Measurements from ENCODE around the gene KRT4. TPM values are rescaled to one million over a fixed set of nuclear protein-coding genes. Genes with fewer than 3 reads are reported as not detected.

The KRT4 gene
- polyA plus RNA-seq, 3 donors, result not detected

DNA sequence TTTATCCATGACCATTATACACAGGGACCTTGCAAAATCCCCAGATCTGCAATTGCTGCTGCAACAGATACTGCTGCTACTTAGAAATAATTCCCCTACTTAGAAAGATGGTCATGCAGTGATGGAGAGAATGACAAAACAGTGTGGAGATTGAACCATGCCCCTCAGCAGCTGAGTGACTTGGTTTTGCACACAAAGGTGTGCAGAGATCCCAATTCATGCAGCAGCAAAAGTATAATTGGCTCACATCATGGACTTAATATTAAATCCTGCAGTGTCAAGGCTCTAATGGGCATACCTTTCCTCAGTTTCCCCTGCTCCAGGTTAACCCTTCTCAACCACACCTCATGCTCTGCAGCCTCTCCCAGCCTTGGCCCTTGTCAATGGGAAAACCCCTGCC, 37.9 kb upstream of the KRT4 start:
- no peaks in the 10 kb centered on the region for H3K36me3 ChIP-seq (replicated peaks in 1 of 2; ENCODE audit: control insufficient read depth in 1 of 2, insufficient read depth in 2 of 2, low read length in 2 of 2)
- H3K9ac ChIP-seq (ENCODE audit: insufficient read depth, low read length, poor library complexity, severe bottlenecking), result no peak overlapping the region
- no peak overlapping the region for H3K4me3 ChIP-seq (replicated peaks in 1 of 3; ENCODE audit: low read depth in 2 of 3, low read length in 3 of 3)
- no peaks in the 10 kb centered on the region for H3K9me3 ChIP-seq (replicated peaks in 1 of 2; ENCODE audit: control insufficient read depth in 1 of 2, insufficient read depth in 1 of 2, low read length in 2 of 2)
- no peak overlapping the region for H3K4me2 ChIP-seq (replicated peaks; ENCODE audit: extremely low read depth, low read length, poor library complexity, severe bottlenecking)
- H3K27ac ChIP-seq (ENCODE audit: low read depth in 1 of 2, low read length in 2 of 2), result no peak overlapping the region
- H3K27me3 Mint-ChIP-seq (ENCODE audit: low read depth in 3 of 3), result peaks cover 9 to 28% (median 20%) of the 10 kb centered on the region in 3 donors
- no peaks in the 10 kb centered on the region for H3K4me1 ChIP-seq (ENCODE audit: control insufficient read depth in 1 of 2, insufficient read depth in 2 of 2, low read length in 2 of 2)
- intact Hi-C loops (cut with micrococcal nuclease), result no loop called here
- H3K4me1 Mint-ChIP-seq, result peaks cover 2% of the 10 kb centered on the region
- no peaks in the 10 kb centered on the region for H3K27me3 ChIP-seq (ENCODE audit: control insufficient read depth in 2 of 2, insufficient read depth in 2 of 2, low read length in 2 of 2)
- H3K79me2 ChIP-seq (ENCODE audit: insufficient read depth, low read length), result no peaks in the 10 kb centered on the region
- H3K9me3 Mint-ChIP-seq, result no peaks in the 10 kb centered on the region
- DNase-seq, result no peak
- no peak overlapping the region for H2AFZ ChIP-seq (ENCODE audit: insufficient read depth, low read depth, low read length, poor library complexity, severe bottlenecking)
- H3K27ac Mint-ChIP-seq, result no peak overlapping the region
- no peaks in the 10 kb centered on the region for H3K36me3 Mint-ChIP-seq
- no peaks in the 10 kb centered on the region for H4K20me1 ChIP-seq (ENCODE audit: insufficient read depth, low read length)
- peak overlapping the region in 1 of 2 donors; percentile 40 for H3K4me3 Mint-ChIP-seq
- TF ChIP-seq, protein P1, sequence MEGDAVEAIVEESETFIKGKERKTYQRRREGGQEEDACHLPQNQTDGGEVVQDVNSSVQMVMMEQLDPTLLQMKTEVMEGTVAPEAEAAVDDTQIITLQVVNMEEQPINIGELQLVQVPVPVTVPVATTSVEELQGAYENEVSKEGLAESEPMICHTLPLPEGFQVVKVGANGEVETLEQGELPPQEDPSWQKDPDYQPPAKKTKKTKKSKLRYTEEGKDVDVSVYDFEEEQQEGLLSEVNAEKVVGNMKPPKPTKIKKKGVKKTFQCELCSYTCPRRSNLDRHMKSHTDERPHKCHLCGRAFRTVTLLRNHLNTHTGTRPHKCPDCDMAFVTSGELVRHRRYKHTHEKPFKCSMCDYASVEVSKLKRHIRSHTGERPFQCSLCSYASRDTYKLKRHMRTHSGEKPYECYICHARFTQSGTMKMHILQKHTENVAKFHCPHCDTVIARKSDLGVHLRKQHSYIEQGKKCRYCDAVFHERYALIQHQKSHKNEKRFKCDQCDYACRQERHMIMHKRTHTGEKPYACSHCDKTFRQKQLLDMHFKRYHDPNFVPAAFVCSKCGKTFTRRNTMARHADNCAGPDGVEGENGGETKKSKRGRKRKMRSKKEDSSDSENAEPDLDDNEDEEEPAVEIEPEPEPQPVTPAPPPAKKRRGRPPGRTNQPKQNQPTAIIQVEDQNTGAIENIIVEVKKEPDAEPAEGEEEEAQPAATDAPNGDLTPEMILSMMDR (IDR thresholded peaks at IDR 0.05), result no peak

GRCh38 chr12:52850681-52851080, 36.8 kb upstream of the KRT4 start:
- Mint-ChIP-seq H3K36me3 (no peaks in the 10 kb centered on the region), H3K27me3 (ENCODE audit: low read depth in 3 of 3) (peaks cover 9 to 28% (median 19%) of the 10 kb centered on the region in 3 donors), H3K9me3 (no peaks in the 10 kb centered on the region), H3K27ac (peak overlapping the region in 1 of 7 donors; percentile 31), H3K4me1 (peaks cover 2% of the 10 kb centered on the region), H3K4me3 (peak overlapping the region in 1 of 2 donors; percentile 36)
- no peak for DNase-seq
- no peaks in the 10 kb centered on the region for H3K4me1 ChIP-seq (ENCODE audit: control insufficient read depth in 1 of 2, insufficient read depth in 2 of 2, low read length in 2 of 2)
- H3K27me3 ChIP-seq (ENCODE audit: control insufficient read depth in 2 of 2, insufficient read depth in 2 of 2, low read length in 2 of 2), result no peaks in the 10 kb centered on the region
- H3K79me2 ChIP-seq (ENCODE audit: insufficient read depth, low read length), result no peaks in the 10 kb centered on the region
- H3K27ac ChIP-seq (ENCODE audit: low read depth in 1 of 2, low read length in 2 of 2), result no peak overlapping the region
- H3K36me3 ChIP-seq (replicated peaks in 1 of 2; ENCODE audit: control insufficient read depth in 1 of 2, insufficient read depth in 2 of 2, low read length in 2 of 2), result no peaks in the 10 kb centered on the region
- 100% methylated on average over 2 of the region's 5 CpGs for WGBS (ENCODE audit: insufficient coverage)
- no peak overlapping the region for H3K4me3 ChIP-seq (replicated peaks in 1 of 3; ENCODE audit: low read depth in 2 of 3, low read length in 3 of 3)
- TF ChIP-seq, protein P1 (IDR thresholded peaks at IDR 0.05), result no peak
- H3K4me2 ChIP-seq (replicated peaks; ENCODE audit: extremely low read depth, low read length, poor library complexity, severe bottlenecking), result no peak overlapping the region
- H2AFZ ChIP-seq (ENCODE audit: insufficient read depth, low read depth, low read length, poor library complexity, severe bottlenecking), result no peak overlapping the region
- intact Hi-C loops (cut with micrococcal nuclease), result no loop called here
- H4K20me1 ChIP-seq (ENCODE audit: insufficient read depth, low read length), result no peaks in the 10 kb centered on the region
- no peaks in the 10 kb centered on the region for H3K9me3 ChIP-seq (replicated peaks in 1 of 2; ENCODE audit: control insufficient read depth in 1 of 2, insufficient read depth in 1 of 2, low read length in 2 of 2)
- no peak overlapping the region for H3K9ac ChIP-seq (ENCODE audit: insufficient read depth, low read length, poor library complexity, severe bottlenecking)

Measured in CD14-positive monocyte (primary cell).